Inferior parietal cortex (tissue), 1 donor: ENCODE results near the gene GRIK4.
"Not testable (repeated sequence)": the region's sequence is repeated elsewhere in the genome, so short reads cannot be mapped to it uniquely, and the experiment has no call there.

Experiments
- DNase-seq: peaks from one replicate; pipeline ENCODE4 v3.0.0-alpha.2; 2016; ENCODE audit errors: extremely low spot score

GRIK4 gene, protein sequence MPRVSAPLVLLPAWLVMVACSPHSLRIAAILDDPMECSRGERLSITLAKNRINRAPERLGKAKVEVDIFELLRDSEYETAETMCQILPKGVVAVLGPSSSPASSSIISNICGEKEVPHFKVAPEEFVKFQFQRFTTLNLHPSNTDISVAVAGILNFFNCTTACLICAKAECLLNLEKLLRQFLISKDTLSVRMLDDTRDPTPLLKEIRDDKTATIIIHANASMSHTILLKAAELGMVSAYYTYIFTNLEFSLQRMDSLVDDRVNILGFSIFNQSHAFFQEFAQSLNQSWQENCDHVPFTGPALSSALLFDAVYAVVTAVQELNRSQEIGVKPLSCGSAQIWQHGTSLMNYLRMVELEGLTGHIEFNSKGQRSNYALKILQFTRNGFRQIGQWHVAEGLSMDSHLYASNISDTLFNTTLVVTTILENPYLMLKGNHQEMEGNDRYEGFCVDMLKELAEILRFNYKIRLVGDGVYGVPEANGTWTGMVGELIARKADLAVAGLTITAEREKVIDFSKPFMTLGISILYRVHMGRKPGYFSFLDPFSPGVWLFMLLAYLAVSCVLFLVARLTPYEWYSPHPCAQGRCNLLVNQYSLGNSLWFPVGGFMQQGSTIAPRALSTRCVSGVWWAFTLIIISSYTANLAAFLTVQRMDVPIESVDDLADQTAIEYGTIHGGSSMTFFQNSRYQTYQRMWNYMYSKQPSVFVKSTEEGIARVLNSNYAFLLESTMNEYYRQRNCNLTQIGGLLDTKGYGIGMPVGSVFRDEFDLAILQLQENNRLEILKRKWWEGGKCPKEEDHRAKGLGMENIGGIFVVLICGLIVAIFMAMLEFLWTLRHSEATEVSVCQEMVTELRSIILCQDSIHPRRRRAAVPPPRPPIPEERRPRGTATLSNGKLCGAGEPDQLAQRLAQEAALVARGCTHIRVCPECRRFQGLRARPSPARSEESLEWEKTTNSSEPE

DNA sequence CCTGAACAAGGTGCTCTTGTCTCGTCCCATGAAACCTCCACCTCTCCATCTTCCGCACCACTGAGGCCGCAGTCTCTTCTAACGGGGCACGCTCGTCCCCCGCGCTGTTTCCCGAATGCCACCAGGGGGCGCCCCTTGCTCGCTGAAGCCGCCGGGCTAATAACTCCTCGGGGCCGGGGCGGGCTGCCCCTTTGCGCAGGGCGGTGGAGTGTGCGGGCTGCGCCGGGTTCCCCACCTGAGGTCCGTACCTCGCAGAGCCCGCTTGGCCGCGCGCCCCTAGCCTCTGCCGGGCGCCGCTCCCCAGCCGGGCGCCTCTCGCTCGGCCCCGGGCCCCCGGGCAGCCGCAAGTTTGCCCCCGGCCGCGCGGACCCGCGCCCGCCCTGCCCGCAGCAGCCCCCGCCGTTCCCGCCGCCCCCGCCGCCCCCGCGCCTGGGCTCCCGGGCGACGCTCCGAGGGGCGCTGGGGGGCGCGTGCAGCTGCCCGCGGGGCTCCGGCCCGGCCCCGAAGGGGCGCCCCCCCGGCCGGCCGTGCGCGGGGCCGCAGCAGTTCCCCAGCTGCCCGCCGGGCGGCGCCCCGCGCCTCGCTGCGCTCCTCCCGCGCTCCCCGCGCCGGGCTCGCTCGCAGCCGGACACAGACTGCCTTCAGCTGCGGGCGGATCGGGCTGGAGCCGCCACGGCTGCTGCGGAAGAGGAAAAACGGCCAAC is at the start of gene GRIK4:
Gene GRIK4, plus strand, starts transcription at position 633 of the 704 bp plus-strand sequence. CDS start 148,571 bp downstream, outside the sequence.
- DNase-seq, result peak; percentile 88

DNA sequence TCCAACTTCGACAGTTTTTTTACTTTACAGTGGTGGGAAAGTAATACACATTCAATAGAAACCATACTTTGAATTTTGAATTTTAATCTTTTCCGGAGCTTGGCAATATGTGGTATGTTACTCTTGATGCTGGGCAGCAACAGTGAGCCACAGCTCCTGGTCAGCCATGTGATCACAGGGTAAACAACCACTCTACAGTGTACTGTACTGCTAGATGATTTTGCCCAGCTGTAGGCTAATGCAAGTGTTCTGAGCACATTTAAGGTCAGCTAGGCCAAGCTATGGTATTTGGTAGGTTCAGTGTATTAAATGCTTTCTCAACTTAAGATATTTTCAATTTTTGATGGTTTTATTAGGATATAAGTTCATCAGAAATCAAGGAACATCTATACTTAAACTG is 48.7 kb upstream of the GRIK4 start:
- DNase-seq, result no peak

DNA sequence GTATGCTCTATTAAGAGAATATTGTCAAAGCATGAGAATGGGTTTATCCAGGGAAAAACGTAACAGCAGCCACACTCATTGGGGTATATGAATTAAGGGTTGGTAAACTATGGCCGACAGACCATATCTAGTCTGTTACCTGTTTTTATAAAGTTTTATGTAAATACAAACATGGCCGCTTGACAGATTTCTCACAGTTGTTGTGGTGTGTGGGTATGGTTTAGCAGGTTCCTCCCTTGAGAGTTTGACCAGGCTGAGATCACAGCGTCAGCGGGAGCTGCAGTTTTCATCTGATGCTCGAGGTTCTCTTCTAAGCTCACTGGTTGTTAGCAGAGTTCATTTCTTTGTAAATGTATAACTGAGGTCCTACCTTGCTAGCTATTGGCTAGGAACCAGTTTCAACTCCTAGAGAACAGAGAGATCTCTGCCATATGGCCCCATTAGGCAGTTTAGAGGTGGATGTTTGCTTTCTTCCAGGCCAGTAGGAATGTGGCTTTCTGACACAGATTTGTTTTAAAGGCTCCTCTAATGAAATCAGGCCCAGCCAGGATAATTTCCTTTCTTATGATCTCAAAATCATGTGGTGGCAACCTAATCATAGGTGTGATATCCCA is 45.5 kb upstream of the GRIK4 start:
- DNase-seq, result no peak

DNA sequence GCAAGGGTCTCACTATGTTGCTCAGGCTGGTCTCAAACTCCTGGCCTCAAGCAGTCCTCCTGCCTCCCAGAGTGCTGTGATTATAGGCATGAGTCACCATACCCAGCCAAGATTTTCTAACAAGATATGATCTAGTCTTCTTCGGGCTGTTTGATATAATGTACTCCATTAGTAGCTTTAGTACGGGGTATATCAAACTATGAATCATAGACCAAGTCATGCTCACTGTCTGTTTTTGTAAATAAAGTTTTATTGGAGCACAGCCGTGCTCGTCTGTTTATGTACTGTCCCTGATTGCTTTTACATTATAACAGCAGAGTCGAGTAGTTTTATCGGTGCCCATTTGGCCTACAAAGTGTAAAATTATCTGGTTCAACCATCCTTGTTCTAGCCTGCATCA is 43.9 kb upstream of the GRIK4 start:
- DNase-seq, result no peak

DNA sequence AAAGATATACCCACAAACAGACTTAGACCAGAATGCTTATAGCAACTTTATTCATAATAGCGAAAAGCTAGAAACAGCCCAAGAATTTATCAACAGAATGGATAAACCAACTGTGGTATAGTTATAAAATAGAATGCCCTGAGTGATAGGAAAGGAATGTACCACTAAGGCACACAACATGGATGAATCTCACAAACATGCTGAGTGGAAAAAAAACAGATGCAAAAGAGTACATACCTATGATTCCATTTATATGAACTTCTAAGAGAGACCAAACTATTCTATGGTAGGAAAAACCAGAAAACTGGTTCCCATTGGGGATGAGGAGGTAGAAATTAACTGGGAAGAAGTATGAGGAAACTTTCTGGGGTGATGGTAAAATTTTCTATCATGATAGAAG is 40.4 kb upstream of the GRIK4 start:
- DNase-seq, result no peak

DNA sequence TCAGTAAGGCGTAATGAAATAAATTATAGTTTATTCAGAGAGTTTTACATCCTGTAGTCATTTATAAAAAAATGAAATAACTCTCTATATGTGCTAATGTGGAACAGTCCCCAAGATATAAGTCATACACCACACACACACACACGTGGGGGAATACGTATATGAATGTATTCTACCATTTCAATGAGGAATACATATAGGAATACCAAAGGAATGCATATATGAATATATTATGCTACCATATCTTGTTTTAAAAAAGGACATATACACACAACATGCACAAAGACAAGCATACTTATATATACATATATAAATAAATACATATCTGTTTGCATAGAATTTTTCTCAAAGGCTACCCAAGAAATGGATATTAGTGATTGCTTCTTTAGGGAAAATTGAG is 39.6 kb upstream of the GRIK4 start:
- DNase-seq, result no peak

DNA sequence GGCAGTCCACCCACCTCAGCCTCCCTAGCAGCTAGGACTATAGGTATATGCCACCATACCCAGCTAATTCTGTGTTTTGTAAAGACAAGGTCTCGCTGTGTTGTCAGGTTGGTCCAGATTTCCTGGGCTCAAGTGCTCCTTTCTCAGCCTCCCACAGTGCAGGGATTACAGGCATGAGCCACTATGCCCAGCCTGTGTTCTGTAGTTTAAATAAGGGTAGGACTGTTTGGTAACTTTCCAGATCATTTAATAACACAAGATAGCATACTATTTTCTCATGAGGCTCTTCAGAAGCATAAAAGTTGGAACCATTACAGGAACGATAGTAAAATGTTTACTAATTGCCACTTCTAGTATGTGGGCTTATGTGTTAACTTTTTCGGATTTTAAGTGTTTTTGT is 38.0 kb upstream of the GRIK4 start:
- DNase-seq, result no peak

DNA sequence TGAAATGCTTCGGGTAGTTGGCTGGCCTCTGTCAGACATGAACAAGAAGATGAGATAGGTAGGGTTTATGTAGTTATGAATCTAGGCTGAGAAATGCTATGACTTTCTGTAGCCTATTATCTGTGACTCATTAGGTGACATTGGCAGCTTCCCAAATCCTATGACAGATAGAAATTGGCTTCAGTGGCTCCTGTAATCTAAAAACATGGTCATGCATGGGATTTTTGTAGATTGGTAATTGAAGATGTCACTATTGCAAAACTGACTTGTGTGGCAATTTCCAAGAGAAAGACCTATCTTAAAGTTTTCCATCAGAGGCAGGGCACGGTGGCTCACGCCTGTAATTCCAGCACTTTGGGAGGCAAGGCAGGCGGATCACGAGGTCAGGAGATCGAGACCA is 29.4 kb upstream of the GRIK4 start:
- DNase-seq, result no peak

DNA sequence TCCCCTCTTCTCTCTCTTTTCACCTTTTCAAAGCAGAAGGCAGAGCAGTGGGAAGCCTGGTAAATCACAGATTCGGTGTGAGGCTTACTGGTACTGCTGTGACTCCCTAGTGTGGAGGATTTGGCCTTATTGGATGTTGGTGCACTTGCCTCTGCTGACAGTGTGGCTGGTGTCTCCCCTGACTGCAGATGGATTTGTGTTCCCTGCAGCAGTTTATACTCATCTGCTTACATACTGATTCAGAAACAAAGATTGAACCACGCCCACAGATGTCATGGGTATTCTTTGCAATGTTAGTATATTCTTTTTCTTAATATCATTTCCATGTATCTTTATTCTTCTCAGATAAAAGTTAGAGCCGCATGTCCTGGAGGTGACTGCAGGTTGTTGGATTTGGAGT is 26.8 kb upstream of the GRIK4 start:
- no peak for DNase-seq

DNA sequence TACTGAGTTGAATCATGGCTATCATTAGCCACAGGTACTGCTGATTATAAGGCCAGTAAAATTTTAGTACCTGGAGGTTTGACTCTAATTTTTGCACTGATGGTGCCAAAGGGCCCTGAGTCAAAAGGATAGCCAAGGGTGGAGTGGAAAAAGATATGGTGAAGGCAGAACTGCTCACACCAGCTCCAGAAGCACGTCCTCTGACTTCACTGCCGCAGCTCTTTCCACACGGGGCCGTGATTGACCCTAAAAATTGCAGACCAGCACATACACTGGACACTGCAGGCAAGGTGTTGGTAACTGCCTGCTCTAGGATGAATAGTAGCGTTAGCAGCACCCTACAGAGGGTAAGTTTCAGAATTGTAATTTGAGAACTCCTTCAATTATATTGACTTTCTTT is 25.4 kb upstream of the GRIK4 start:
- no peak for DNase-seq

DNA sequence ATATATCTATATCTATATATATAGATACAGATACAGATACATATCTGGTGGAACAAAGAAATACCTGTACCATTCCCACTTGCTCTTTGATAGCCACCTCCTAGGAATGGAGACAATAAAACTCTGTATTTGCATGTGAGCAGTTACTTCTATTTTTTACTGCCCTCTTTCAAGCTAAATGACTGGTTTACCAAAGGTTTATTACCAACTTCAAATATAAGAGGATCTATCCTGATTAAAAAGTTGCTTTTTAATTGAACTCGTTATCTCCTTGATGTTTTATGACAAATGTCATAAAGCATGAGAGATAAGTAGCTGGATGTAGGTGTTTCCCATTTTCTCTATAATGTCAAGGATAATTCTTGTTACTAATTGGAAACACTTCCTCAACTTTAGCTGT is 21.7 kb upstream of the GRIK4 start:
- DNase-seq, result no peak

DNA sequence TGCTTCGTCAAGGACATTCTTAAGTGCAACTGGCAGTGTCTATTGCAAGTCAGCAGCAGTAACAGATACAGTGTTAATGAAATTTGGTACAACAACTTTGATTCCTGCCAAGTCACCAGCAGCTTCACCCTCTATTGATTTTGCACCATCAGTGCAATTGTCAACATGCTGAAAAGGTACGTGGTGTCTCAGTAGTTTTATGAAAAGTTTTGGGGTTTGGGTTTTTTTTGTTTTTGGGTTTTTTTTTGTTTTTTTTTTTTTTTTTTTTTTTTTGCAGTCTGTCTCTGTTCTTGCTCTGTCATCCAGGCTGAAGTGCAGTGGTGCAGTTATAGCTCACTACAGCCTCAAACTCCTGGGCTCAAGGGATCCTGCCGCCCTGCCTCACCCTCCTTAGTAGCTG is 19.1 kb upstream of the GRIK4 start:
- DNase-seq, result no peak

DNA sequence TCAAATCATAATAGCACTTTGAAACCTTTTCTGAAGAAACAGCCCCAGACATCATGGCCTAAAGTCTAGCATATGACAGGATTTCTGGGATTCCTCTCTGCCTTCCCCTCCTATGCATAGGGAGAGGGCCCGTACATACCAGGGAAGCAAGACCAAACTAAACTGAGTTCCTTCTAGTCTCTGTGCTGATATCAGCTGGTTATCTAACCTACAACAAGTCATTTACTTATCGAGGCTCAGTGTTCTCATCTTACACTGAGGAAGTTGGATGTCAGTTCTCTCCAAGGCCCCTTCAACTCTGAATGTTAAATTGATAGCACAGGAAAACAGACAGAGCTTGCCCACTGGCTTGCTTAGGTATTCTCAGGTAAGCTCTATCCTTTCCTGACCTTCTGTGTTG is 17.0 kb upstream of the GRIK4 start:
- no peak for DNase-seq

DNA sequence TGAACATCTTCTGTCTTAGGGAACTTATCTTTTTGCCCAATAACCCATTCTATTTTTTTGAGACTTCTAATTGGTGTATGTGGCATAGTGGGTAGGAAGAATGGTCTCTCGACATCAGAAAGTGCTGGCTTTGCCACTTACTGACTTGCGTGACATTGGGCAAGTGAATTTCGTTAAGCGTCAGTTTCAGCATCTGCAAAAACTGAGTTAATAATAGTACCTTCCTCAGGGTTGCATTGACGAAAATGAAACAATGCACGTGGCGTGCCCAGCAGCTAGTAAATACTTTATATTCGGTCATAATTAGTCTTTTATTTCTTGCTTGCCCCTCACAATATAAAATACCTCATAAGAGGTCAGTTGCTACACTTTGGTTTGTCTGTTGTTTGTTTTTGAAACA is 12.5 kb upstream of the GRIK4 start:
- DNase-seq, result no peak

DNA sequence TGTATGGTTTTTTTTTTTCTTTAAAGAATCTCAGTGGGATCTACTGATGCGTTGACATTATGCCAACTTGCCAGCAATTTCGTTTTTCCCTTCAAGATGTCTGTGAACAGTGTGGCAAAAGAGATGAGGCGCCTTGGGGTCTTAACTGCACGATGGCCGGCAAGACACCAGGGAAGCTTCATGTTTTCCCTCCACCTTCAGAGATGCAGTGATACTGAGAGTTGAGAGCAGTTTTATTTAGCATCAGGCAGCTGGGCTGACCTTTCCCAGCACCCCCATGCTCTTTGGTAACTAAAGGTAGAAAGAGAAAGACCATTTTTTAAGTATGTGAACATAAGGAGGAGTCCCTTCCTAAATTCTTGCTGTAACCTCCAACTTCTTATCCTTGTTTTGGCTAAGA is 11.7 kb upstream of the GRIK4 start:
- DNase-seq, result no peak

DNA sequence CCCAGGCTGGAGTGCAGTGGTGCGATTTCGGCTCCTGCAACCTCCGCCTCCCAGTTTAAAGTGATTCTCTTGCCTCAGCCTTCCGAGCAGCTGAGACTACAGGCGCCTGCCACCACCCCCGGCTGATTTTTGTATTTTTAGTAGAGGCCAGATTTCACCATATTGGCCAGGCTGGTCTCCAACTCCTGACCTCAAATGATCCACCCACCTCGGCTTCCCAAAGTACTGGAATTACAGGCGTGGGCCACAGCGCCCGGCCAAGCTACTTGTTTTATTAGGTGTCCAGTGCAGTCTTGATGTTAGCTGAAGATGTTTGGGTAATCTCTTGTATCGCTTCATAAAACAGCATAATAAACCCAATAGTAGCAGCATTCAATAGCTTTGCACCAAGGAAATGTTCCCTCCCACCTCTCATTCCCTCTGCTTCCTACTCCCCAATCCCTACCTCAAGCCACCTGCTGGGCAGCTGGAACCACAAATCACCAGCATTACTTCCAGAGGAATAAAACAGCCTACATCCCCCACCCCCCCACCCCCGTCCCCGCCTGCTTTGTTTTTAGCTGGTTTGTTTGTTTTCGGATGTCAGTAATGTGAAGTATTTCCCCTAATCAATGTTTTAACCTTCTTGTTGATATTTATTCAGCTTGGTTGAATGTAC is 11.0 kb upstream of the GRIK4 start:
- no peak for DNase-seq

DNA sequence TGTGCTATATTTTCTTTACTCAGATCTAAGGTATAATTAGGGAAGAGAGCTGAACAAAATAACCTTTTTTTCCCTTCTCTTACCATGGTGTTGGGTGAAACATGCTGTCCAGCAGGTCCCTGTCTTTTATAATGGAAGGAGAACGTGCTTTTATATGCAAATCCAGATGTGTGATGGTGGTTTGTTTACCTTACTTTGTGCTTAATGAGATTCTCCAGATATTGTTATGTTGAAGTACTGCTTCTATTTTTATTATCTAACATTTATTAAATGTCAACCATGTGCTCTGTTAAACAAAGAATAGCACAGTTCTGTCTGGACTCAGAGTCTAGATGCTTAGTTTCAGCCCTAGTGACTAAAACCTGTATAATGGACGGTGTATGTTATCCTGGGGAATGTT is 10.1 kb upstream of the GRIK4 start:
- no peak for DNase-seq

DNA sequence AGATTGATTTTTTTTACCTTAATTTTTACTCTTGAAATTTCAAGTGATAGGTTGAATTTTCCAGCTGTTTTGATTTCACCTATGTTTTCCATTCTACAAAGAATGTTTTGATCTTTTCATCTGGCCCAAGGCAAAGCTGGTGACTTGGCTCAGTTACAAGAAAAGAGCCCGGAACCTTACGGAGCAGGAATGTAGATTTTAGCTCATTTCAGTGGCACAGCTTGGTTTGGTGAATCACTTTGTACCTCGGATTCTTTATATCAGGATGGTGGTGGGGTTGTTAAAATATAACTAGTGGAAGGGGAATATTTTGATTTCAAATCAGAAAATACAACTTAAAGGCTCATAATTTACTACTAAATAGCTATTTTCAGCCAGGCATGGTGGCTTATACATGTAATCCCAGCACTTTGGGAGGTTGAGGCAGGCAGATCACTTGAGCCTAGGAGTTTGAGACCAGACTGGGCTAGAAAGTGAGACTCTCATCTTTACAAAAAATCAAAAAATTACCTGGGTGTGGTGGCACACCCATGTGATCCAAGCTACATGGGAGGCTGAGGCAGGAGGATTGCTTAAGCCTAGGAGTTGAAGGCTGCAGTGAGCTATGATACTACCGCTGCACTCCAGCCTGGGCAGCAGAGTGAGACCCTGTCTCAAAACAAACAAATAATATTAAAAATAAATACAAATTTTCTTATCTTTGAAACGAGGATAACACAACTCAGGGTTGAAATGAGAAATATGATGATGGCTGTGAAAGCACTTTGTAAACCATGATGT is 9.4 kb upstream of the GRIK4 start:
- no peak for DNase-seq

DNA sequence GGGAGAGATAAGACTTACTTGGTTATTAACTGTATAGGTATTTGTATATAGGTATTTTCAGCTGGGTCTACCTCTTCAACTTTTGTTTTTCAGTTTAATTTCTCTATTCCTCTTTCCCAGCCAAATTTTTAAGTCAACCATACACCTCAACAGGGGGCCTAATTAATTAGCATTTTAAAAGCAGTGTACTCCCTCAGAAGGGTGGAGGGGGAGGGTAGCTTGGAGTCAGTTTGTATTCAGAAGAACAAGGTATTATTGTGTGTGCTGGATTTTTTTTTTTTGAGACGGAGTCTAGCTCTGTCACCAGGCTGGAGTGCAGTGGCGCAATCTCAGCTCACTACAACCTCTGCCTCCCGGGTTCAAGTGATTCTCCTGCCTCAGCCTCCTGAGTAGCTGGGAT is 8.0 kb upstream of the GRIK4 start:
- not testable (repeated sequence) for DNase-seq

DNA sequence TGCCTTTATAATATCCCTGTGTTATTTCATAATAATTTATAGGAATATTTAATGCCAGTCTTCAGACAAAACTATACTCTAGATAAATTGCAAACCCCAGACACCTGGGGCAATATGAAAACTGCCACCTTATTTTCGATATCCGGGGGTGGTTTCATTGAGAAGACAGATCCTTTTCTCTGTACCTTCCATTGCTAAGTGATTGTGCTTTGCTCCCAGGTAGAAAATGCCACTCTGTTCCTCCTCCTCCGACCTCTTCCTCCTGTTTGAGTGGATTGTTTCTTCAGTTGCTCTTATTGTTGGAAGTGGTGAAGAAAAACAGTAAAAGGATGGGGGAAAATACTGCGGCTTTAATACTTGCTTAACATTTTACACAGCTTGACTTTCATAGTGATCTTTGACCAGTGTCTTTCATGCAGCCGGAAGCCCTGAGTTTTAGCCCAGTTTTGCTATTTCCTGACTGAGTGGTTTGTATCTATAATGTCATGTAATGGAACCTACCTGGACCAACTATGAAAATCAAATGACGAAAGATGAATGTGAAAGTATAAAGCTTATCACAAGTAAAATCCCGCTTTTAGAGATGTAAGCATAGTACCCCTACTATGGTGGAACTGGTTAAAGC is 5.6 kb upstream of the GRIK4 start:
- DNase-seq, result no peak
